Astrocyte (in vitro differentiated cells and primary cell): ENCODE measurements around the gene ABCA7. TPM values are rescaled to one million over a fixed set of nuclear protein-coding genes. Genes with fewer than 3 reads are reported as not detected.

Experiments
- DNase-seq: peaks from one replicate; pipeline ENCODE4 v3.0.0-alpha.2; 2010; ENCODE audit warnings: low read depth
- FAIRE-seq: peaks from 2 replicates; lab custom pipeline; 2011; peaks lifted over from hg19 to GRCh38; lab: Jason Lieb, UNC
- H2AFZ ChIP-seq: 2 replicates; pipeline ENCODE4 v1.6.0; 2012; ENCODE audit warnings: low read depth, low read length, inconsistent platforms
- H3K27ac ChIP-seq: 2 replicates; pipeline ENCODE4 v1.5.1; 2011; ENCODE audit warnings: low read depth, low read length, inconsistent platforms
- H3K27me3 ChIP-seq: 2 replicates; pipeline ENCODE4 v1.6.0; 2011; ENCODE audit warnings: low read length, inconsistent platforms; ENCODE audit not compliant: insufficient read depth
- H3K36me3 ChIP-seq: 2 replicates; pipeline ENCODE4 v1.5.1; 2011; ENCODE audit warnings: low read length, inconsistent platforms; ENCODE audit not compliant: insufficient read depth
- H3K4me1 ChIP-seq: 2 replicates; pipeline ENCODE4 v1.5.1; 2011; ENCODE audit warnings: low read length, inconsistent platforms; ENCODE audit not compliant: insufficient read depth
- H3K4me2 ChIP-seq: 2 replicates; pipeline ENCODE4 v1.6.0; 2012; ENCODE audit warnings: low read length, inconsistent platforms
- H3K4me3 ChIP-seq: 2 replicates; pipeline ENCODE4 v1.5.1; 2011; ENCODE audit warnings: low read depth, mild to moderate bottlenecking, low read length, inconsistent platforms; ENCODE audit not compliant: insufficient read depth
- H3K79me2 ChIP-seq: 2 replicates; pipeline ENCODE4 v1.6.0; 2012; ENCODE audit warnings: mild to moderate bottlenecking, low read length, inconsistent platforms; ENCODE audit not compliant: insufficient read depth
- H3K9ac ChIP-seq: 2 replicates; pipeline ENCODE4 v1.6.0; 2012; ENCODE audit warnings: mild to moderate bottlenecking, low read length, inconsistent platforms
- H3K9me3 ChIP-seq: 2 replicates; pipeline ENCODE4 v1.5.1; 2012; ENCODE audit warnings: low read depth, mild to moderate bottlenecking, low read length, inconsistent platforms; ENCODE audit not compliant: insufficient read depth
- H4K20me1 ChIP-seq: 2 replicates; pipeline ENCODE4 v1.6.0; 2012; ENCODE audit warnings: low read length, inconsistent platforms; ENCODE audit not compliant: insufficient read depth
- H3K27ac Mint-ChIP-seq: one replicate; pipeline ENCODE4 v1.8.0; 2021; ENCODE audit warnings: mild to moderate bottlenecking, mixed read lengths; ENCODE audit not compliant: unreplicated experiment
- H3K27me3 Mint-ChIP-seq: one replicate; pipeline ENCODE4 v1.8.0; 2021; ENCODE audit warnings: low read depth, mixed read lengths; ENCODE audit not compliant: unreplicated experiment
- H3K36me3 Mint-ChIP-seq: one replicate; pipeline ENCODE4 v1.8.0; 2021; ENCODE audit warnings: low read depth, mixed read lengths; ENCODE audit not compliant: unreplicated experiment
- H3K4me1 Mint-ChIP-seq: one replicate; pipeline ENCODE4 v1.8.0; 2021; ENCODE audit warnings: low read depth, mixed read lengths; ENCODE audit not compliant: unreplicated experiment
- H3K4me3 Mint-ChIP-seq: one replicate; pipeline ENCODE4 v1.8.0; 2021; ENCODE audit warnings: mild to moderate bottlenecking, moderate library complexity, mixed read lengths; ENCODE audit not compliant: unreplicated experiment
- H3K9me3 Mint-ChIP-seq: one replicate; pipeline ENCODE4 v1.8.0; 2021; ENCODE audit warnings: mild to moderate bottlenecking, mixed read lengths; ENCODE audit not compliant: unreplicated experiment
- EZH2 ChIP-seq: IDR thresholded peaks from 2 replicates; pipeline ENCODE4 v1.6.1; 2012; ENCODE audit warnings: mild to moderate bottlenecking, low read length, inconsistent platforms; ENCODE audit not compliant: insufficient read depth
- total RNA-seq: library from RNA; stranded (reverse); gene quantifications from 2 replicates; pipeline ENCODE4 v1.2.1, GENCODE V29; 2021
- TF ChIP-seq, protein P1 (sequence below): IDR thresholded peaks from 2 replicates; pipeline ENCODE4 v1.5.1; 2011; ENCODE audit warnings: low read depth, mild to moderate bottlenecking, inconsistent platforms, low read length, moderate library complexity; ENCODE audit not compliant: insufficient read depth

Gene ABCA7
- total RNA-seq, 1 donor from 2014 or later = 18.4 TPM

DNA sequence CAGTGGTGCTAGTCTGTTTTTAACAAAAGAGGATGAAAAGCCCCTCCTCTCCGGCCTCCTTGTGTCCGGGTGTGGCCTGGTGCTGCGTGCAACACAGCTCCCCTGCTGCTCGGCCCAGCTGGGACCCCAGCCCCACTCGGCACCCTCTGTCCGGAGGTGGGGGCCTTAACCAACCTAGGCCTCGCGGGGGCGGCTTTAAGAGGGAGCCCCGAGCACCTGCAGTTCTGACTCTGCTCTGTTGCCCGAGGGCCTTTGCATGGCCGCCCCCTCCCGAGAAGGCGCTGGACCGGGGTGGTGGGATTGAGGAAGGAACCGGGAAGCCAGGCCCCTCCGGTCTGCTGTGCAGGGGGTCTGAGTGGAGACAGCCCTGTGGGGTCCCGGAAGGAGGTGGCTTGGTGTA, 45.4 kb upstream of the ABCA7 start:
- Histone ChIP-seq H3K79me2 (no peaks in the 10 kb centered on the region), H4K20me1 (peaks cover 26% of the 10 kb centered on the region), H3K4me3 (no peak overlapping the region), H3K9me3 (no peaks in the 10 kb centered on the region), H3K36me3 (no peaks in the 10 kb centered on the region), H2AFZ (no peak overlapping the region), H3K27ac (no peak overlapping the region), H3K27me3 (peaks cover 25% of the 10 kb centered on the region), H3K4me1 (peaks cover 8% of the 10 kb centered on the region), H3K9ac (no peak overlapping the region), H3K4me2 (no peak overlapping the region)
- no peak for TF ChIP-seq EZH2
- TF ChIP-seq, protein P1, sequence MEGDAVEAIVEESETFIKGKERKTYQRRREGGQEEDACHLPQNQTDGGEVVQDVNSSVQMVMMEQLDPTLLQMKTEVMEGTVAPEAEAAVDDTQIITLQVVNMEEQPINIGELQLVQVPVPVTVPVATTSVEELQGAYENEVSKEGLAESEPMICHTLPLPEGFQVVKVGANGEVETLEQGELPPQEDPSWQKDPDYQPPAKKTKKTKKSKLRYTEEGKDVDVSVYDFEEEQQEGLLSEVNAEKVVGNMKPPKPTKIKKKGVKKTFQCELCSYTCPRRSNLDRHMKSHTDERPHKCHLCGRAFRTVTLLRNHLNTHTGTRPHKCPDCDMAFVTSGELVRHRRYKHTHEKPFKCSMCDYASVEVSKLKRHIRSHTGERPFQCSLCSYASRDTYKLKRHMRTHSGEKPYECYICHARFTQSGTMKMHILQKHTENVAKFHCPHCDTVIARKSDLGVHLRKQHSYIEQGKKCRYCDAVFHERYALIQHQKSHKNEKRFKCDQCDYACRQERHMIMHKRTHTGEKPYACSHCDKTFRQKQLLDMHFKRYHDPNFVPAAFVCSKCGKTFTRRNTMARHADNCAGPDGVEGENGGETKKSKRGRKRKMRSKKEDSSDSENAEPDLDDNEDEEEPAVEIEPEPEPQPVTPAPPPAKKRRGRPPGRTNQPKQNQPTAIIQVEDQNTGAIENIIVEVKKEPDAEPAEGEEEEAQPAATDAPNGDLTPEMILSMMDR = no peak
- DNase-seq (no peak), FAIRE-seq (no peak)
- Mint-ChIP-seq H3K36me3 (peaks cover 5% of the 10 kb centered on the region), H3K27ac (no peak overlapping the region), H3K4me3 (no peak overlapping the region), H3K9me3 (no peaks in the 10 kb centered on the region), H3K4me1 (no peaks in the 10 kb centered on the region), H3K27me3 (peaks cover 12% of the 10 kb centered on the region)

- H3K9ac ChIP-seq = no peak overlapping the region
- H3K4me3 ChIP-seq = no peak overlapping the region
- peaks cover 15% of the 10 kb centered on the region for H3K27me3 Mint-ChIP-seq
- H4K20me1 ChIP-seq = peaks cover 26% of the 10 kb centered on the region
- no peak for FAIRE-seq
- H3K36me3 ChIP-seq = no peaks in the 10 kb centered on the region
- no peak overlapping the region for H2AFZ ChIP-seq
- TF ChIP-seq EZH2 = no peak
- TF ChIP-seq, protein P1 = no peak
- H3K9me3 Mint-ChIP-seq = no peaks in the 10 kb centered on the region
- no peaks in the 10 kb centered on the region for H3K9me3 ChIP-seq
- H3K4me1 Mint-ChIP-seq = no peaks in the 10 kb centered on the region
- no peak for DNase-seq
- H3K27ac Mint-ChIP-seq = no peak overlapping the region
- H3K4me3 Mint-ChIP-seq = no peak overlapping the region
- no peak overlapping the region for H3K27ac ChIP-seq
- H3K36me3 Mint-ChIP-seq = peaks cover 5% of the 10 kb centered on the region
- peaks cover 8% of the 10 kb centered on the region for H3K4me1 ChIP-seq
- H3K79me2 ChIP-seq = no peaks in the 10 kb centered on the region
- H3K4me2 ChIP-seq = no peak overlapping the region
- peaks cover 26% of the 10 kb centered on the region for H3K27me3 ChIP-seq
These were observed 44.7 kb upstream of the ABCA7 start for GRCh38 chr19:995051-995827.
